PFSK-1 (cell line): Measurements from ENCODE around the gene HNRNPC.

Experiments used
- POLR2AphosphoS5 ChIP-seq: IDR thresholded peaks from 2 replicates; pipeline ENCODE4 v1.6.1; 2012; ENCODE audit warnings: low read depth, mild to moderate bottlenecking, control low read depth, low read length, moderate library complexity
- TAF1 ChIP-seq: IDR thresholded peaks from 2 replicates; pipeline ENCODE4 v1.6.1; 2012; ENCODE audit warnings: low read length, control low read depth, borderline replicate concordance; ENCODE audit not compliant: insufficient read depth

- TF ChIP-seq POLR2AphosphoS5 (no peak), TAF1 (no peak)
These were observed 1.2 kb downstream of the HNRNPC start for GRCh38 chr14:21267886-21268616.
